ENCODE measurements around the gene PRKAA1.
"Not testable (repeated sequence)": the region's sequence is repeated elsewhere in the genome, so short reads cannot be mapped to it uniquely, and the experiment has no call there.

PRKAA1 gene

DNA sequence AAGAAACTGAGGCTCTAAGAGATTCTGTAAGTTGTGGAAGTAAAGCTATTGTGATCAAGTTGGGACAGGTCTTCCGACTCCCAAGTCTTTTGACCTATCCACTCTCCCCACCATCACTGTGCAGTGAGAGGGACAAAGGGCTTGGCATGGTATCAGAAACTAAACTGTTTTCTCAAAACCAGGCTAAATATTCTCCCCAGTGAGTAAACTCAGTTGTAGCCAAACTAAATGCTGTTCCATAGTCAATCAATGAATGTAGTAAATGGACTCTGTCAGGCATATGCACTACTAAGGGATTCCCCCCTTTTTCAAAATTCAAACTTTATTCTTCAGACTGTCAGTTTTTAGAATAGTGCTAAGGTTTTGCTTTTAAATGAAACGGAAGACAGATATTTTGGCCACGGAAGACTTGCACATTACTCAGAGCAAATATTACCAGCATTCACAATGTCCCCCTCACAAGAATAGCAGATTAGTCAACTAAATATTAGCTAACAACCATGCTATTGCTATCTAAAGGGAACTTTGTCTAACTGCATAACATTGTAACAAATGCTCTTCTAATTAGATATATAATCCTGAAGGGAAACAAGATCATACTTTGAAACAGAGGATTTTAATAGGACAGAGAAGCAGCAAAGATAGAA, 7.1 kb downstream of the PRKAA1 start (continued):
- TF ChIP-seq ZNF341 (tag by site-specific recombination; IDR thresholded peaks at IDR 0.05; ENCODE audit: low read depth) (no peak), ZSCAN5A (tag by site-specific recombination; IDR thresholded peaks at IDR 0.05) (no peak), RBAK (tag by site-specific recombination; IDR thresholded peaks at IDR 0.05) (no peak), ZNF404 (tag by site-specific recombination; IDR thresholded peaks at IDR 0.05) (no peak), SETDB1 (IDR thresholded peaks at IDR 0.05; ENCODE audit: insufficient read length, low read length) (no peak)

DNA sequence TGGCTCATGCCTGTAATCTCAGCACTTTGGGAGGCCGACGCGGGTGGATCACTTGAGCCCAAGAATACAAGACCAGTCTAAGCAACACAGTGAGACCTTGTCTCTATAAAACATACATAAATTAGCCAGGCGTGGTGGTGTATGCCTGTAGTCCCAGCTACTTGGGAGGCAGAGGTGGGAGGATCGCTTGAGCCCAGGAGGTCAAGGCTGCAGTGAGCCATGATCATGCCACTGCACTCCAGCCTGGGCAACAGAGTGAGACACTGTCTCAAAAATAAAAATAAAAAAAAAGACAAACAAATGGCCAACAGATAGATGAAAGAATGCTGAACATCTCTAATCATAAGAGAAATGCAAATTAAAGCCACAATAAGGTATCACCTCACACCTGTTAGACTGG, 9.2 kb downstream of the PRKAA1 start:
- H3K4me3 ChIP-seq (ENCODE audit: low read depth, low read length); POLR2A ChIA-PET; H3K27ac ChIP-seq (ENCODE audit: extremely low read depth, low read depth, low read length); H3K9me3 ChIP-seq (ENCODE audit: control insufficient read depth, insufficient read depth, low read depth, low read length); CTCF ChIA-PET: not testable (repeated sequence)
- Histone ChIP-seq H3K4me1 (ENCODE audit: control insufficient read depth, insufficient read depth, low read length) (peaks cover 11% of the 10 kb centered on the region), H3K36me3 (ENCODE audit: control insufficient read depth in 2 of 2, insufficient read depth in 1 of 2, low read length in 2 of 2) (peaks cover 0 to 11% of the 10 kb centered on the region in 2 experiments; a peak in 1 of 3 replicates)
- TF ChIP-seq ZNF121 (tag by site-specific recombination; IDR thresholded peaks at IDR 0.05) = 0 out of 2 replicates have a peak, but pooled peaks have one; percentile 22

- TF ChIP-seq, protein P1, sequence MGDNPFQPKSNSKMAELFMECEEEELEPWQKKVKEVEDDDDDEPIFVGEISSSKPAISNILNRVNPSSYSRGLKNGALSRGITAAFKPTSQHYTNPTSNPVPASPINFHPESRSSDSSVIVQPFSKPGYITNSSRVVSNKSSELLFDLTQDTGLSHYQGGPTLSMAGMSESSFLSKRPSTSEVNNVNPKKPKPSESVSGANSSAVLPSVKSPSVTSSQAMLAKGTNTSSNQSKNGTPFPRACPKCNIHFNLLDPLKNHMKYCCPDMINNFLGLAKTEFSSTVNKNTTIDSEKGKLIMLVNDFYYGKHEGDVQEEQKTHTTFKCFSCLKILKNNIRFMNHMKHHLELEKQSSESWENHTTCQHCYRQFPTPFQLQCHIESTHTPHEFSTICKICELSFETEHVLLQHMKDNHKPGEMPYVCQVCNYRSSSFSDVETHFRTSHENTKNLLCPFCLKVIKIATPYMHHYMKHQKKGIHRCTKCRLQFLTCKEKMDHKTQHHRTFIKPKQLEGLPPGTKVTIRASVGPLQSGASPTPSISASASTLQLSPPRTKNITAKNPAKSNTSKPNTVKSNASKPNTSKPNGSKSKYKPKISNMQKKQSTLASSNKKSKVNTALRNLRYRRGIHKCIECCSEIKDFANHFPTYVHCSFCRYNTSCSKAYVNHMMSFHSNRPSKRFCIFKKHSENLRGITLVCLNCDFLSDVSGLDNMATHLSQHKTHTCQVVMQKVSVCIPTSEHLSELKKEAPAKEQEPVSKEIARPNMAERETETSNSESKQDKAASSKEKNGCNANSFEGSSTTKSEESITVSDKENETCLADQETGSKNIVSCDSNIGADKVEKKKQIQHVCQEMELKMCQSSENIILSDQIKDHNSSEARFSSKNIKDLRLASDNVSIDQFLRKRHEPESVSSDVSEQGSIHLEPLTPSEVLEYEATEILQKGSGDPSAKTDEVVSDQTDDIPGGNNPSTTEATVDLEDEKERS (tag by site-specific recombination; IDR thresholded peaks at IDR 0.05) = 0 out of 2 replicates have a peak, but pooled peaks have one; percentile 74
- TF ChIP-seq, protein P2, sequence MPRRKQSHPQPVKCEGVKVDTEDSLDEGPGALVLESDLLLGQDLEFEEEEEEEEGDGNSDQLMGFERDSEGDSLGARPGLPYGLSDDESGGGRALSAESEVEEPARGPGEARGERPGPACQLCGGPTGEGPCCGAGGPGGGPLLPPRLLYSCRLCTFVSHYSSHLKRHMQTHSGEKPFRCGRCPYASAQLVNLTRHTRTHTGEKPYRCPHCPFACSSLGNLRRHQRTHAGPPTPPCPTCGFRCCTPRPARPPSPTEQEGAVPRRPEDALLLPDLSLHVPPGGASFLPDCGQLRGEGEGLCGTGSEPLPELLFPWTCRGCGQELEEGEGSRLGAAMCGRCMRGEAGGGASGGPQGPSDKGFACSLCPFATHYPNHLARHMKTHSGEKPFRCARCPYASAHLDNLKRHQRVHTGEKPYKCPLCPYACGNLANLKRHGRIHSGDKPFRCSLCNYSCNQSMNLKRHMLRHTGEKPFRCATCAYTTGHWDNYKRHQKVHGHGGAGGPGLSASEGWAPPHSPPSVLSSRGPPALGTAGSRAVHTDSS (tag by site-specific recombination; IDR thresholded peaks at IDR 0.05) = no peak
- peak; percentile 52 for TF ChIP-seq SETDB1 (IDR thresholded peaks at IDR 0.05; ENCODE audit: insufficient read length, low read length)
- TF ChIP-seq ZNF580 (tag by site-specific recombination; IDR thresholded peaks at IDR 0.05) = peak; percentile 36; the same call in 1 of the 2 replicates
- ChIA-PET CTCF (no interaction called here), POLR2A (no interaction called here)
- Histone ChIP-seq H3K4me3 (ENCODE audit: low read depth, low read length) (no peak overlapping the region), H3K27ac (ENCODE audit: extremely low read depth, low read depth, low read length) (no peak overlapping the region), H3K9me3 (ENCODE audit: control insufficient read depth, insufficient read depth, low read depth, low read length) (no peaks in the 10 kb centered on the region), H3K36me3 (ENCODE audit: control insufficient read depth in 2 of 2, insufficient read depth in 1 of 2, low read length in 2 of 2) (peaks cover 0 to 11% of the 10 kb centered on the region in 2 experiments; a peak in 1 of 3 replicates), H3K4me1 (ENCODE audit: control insufficient read depth, insufficient read depth, low read length) (peaks cover 11% of the 10 kb centered on the region)
Measured at GRCh38 chr5:40787986-40788385, 10.2 kb downstream of the PRKAA1 start.

DNA sequence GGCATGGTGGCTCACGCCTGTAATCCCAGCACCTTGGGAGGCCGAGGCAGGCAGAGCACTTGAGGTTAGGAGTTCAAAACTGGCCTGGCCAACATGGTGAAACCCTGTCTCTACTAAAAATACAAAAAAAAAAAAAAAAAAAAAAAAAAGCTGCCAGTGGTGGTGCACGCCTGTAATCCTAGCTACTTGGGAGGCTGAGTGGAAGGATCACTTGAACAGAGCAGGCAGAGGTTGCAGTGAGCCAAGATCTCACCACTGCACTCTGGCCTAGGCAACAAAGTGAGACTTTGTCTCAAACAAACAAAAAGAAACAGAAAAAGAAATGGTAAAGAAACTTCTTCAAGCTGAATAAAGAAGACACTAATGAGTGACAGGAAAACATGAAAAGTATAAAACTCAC, 11.5 kb downstream of the PRKAA1 start:
- CTCF ChIA-PET = interaction anchor here (0.7 to 0.9 kb wide), 3 partner anchors 51 to 1206 kb away, joined by 3 to 4 read pairs (median 4); no protein-coding TSS in a partner anchor
- TF ChIP-seq, protein P3, sequence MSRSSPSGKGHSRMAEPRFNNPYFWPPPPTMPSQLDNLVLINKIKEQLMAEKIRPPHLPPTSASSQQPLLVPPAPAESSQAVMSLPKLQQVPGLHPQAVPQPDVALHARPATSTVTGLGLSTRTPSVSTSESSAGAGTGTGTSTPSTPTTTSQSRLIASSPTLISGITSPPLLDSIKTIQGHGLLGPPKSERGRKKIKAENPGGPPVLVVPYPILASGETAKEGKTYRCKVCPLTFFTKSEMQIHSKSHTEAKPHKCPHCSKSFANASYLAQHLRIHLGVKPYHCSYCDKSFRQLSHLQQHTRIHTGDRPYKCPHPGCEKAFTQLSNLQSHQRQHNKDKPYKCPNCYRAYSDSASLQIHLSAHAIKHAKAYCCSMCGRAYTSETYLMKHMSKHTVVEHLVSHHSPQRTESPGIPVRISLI (tag by site-specific recombination; IDR thresholded peaks at IDR 0.05) = peak; percentile 57; the same call in 1 of the 2 replicates
- H3K36me3 ChIP-seq (ENCODE audit: control insufficient read depth in 2 of 2, insufficient read depth in 1 of 2, low read length in 2 of 2); H3K27ac ChIP-seq (ENCODE audit: extremely low read depth, low read depth, low read length); H3K4me3 ChIP-seq (ENCODE audit: low read depth, low read length); POLR2A ChIA-PET; H3K9me3 ChIP-seq (ENCODE audit: control insufficient read depth, insufficient read depth, low read depth, low read length); H3K4me1 ChIP-seq (ENCODE audit: control insufficient read depth, insufficient read depth, low read length): not testable (repeated sequence)

All from HEK293 (cell line).